Skin of body (tissue), 2 donors: Measurements from ENCODE around the gene KRT74. TPM values are rescaled to one million over a fixed set of nuclear protein-coding genes. Genes with fewer than 3 reads are reported as not detected.
"Not testable (repeated sequence)": the region's sequence is repeated elsewhere in the genome, so short reads cannot be mapped to it uniquely, and the experiment has no call there.

Source experiments
- DNase-seq: peaks from one replicate; lab custom pipeline; 2025; lab: John Stamatoyannopoulos, UW
- total RNA-seq: library from RNA; depleted of rRNA; stranded (reverse); fragments of >200 nt; gene quantifications from one replicate; pipeline ENCODE4 v1.2.3, GENCODE V29; 2014

Gene KRT74
- total RNA-seq, 1 donor from 2014 or later: 133 TPM

DNA sequence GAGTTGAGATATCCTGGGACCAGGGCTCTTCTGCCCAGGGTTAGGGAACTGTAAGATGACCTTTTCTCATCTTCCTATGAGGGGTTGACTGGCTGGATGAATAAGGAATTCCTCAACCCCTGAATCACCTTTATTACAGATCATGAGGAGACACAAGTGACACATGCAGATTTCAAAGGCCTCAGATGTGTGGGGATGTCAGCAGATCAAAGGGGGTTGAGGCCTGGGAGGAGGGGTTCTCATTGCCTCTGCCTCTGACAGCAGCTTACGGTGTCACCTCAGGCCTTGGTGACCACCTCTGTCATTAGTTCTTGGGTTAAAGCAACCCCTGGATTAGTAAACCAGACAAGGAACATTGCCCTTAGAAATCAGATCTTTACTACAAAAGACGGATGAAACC lies 29.7 kb upstream of the KRT74 start:
- no peak for DNase-seq

DNA sequence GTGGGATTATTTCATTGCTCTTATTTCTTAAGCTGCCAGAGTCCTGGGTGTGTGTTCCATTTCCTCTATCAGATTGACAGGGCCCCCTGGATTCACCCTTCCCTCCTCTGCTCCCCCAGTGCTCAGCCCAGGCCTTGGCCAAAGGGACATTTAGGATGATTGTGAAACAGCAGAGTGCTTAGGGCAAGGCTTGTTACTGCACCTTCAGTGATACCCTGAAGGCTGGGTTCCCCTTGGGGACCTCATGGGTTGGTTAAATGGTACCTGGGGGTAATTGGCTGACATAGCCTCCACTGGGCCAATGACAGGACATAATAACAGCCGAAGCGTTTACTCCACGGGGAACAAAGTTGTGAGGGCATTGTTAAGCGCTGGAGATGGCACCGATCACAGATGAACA lies 28.9 kb upstream of the KRT74 start:
- DNase-seq: no peak

DNA sequence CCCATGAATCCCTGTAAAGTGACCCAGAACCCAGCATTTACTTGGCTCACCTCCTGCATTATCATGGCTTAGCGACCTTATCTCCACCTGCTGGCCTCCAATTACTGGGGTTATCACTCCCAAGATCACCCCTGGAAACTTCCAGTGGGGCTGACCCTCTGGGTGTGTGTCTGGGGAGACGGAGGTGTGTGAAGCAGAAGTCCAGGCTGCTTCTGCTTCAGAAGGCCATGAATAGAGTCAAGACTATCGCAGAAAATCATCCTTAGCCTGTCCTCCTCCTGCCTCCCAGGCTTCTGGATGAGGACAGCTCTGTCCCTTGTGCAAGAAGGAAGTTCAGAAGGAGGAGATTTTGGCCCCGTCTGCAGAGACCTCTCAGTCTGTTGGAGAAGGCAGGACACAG lies 28.0 kb upstream of the KRT74 start:
- DNase-seq: no peak

DNA sequence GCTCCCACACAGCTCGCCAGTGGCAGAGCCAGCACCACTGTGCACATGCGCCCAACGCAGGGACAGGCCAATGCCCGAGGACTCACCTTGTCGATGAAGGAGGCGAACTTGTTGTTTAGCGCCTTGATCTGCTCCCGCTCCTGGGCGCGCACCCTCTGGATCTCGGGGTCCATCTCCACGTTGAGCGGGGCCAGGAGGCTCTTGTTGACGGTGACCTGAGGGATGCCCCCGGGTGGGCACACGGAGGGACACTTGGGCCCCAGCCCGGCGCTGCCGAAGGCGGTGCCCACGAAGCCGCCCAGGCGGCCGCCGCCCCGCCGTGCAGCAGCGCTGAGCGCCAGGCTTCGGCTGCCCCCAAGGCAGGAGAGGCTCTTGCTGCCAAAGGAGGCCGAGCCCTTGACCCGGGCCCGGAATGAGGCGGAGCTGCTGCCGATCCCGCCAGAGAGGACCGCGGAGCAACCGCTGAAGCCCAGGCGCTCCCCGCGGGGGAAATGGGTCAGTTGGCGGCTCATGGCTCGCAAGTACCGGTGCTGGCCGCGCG lies 27.4 kb upstream of the KRT74 start, which contains the start of gene KRT72:
Gene KRT72 (minus strand): TSS at position 523 of the 541 bp plus-strand sequence. CDS start 11 bp downstream, at position 512.
- DNase-seq: no peak

DNA sequence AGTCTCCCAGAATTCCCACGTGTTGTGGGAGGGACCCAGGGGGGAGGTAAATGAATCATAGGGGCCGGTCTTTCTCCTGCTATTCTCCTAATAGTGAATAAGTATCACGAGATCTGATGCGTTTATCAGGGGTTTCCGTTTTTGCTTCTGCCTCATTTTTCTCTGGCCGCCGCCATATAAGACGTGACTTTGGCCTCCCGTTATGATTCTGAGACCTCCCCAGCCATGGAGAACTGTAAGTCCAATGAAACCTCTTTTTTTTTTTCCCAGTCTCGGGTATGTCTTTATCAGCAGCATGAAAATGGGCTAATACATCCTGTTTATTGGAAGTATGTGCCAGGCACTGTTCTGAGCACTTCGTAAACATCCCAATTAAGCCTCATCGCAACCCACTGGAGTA lies 26.8 kb upstream of the KRT74 start:
- no peak for DNase-seq

DNA sequence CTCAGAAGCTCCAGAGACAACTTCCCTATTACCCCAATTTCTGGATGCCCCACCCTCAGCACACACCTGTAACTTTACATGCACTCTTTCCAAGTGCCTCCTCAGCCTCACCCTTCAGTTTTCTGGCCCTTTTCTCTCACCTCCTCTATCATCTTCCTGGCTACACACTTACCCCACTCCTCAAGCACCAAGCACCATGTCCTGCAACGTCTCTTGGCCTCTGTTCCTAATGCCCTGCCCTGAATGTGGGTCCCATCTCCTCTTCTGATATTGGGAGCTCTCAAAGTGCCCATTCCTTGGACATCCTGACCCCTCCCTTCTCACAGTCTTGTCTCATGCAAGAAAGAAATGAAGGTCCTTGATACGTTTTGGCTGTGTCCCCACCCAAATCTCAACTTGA lies 26.4 kb upstream of the KRT74 start:
- DNase-seq: no peak

DNA sequence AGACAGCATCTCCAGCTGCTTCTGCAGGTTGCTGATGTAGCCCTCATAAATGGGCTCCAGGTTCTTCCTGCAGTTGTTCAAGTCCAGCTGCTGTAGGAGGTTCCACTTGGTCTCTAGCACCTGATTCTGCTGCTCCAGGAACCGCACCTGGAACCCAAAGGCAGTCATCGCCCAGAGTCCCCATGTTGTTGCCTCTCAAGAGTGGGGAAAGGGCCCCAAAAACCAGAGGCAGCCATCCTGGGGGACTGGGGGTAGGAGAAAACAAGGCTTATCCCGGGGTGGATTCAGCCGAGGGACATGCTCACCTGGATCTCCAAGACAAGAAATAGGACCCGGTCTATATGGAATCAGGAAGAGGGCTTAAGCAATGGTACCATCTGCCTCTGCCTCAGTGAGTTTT lies 25.3 kb upstream of the KRT74 start:
- DNase-seq: no peak

DNA sequence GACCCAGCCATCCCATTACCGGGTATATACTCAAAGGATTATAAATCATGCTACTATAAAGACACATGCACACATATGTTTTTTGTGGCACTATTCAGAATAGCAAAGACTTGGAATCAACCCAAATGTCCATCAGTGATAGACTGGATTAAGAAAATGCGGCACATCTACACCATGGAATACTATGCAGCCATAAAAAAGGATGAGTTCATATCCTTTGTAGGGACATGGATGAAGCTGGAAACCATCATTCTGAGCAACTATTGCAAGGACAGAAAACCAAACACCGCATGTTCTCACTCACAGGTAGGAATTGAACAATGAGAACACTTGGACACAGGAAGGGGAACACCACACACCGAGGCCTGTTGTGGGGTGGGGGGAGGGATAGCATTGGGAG lies 20.6 kb upstream of the KRT74 start:
- DNase-seq: not testable (repeated sequence)

DNA sequence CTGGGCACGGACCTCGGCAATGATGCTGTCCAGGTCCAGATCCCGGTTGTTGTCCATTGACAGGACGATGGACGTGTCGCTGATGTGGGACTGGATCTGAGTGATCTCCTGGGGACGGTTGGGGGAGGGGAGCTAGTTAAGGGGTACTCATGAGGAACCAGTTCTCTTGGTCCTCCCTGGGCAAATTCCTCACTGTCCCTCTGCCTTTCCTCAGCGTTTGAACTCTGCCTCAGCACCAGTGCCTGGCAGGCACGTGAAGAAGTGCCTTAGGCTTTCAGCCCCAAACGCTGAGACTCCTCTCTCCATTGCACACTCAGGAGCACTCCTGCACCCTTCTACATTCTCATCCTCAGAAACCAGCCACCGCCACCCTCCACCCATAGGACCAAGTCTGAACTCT lies 17.9 kb upstream of the KRT74 start:
- no peak for DNase-seq

DNA sequence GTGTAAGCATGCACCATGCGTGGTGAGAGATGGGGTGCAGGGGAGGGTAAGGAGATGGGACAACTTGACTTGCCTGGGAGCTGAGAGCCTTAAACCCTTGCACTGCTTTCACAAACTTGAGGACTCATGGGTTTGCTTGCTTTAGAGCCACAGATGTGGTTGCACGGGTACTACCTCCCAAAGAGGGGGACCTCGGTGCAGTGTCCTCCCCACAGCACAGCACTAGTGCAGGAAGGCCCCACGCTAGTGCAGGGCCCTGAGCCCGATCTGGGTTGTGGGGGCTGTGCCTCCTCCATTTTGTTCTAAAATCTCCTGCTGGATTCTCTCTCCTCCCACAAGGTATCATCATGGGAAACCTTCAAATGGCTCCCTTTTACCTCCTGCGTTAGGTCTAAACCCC lies 16.4 kb upstream of the KRT74 start:
- no peak for DNase-seq

DNA sequence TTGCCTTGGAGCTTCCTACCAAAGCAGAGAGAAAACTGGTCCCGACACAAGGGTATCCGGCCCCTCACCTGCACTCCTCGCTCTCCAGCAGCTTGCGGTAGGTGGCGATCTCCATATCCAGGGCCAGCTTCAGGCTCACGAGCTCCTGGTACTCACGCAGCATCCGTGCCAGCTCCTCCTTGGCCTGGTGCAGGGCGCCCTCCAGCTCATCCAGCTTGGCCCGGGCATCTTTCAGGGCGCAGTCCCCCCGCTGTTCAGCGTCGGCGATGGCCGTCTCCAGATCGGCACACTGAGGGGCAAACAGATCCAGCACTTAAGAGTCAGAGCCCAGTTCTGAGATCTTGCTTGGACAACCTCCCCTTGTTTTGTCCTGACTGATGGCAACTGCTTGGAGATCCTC lies 13.9 kb upstream of the KRT74 start:
- DNase-seq: no peak

DNA sequence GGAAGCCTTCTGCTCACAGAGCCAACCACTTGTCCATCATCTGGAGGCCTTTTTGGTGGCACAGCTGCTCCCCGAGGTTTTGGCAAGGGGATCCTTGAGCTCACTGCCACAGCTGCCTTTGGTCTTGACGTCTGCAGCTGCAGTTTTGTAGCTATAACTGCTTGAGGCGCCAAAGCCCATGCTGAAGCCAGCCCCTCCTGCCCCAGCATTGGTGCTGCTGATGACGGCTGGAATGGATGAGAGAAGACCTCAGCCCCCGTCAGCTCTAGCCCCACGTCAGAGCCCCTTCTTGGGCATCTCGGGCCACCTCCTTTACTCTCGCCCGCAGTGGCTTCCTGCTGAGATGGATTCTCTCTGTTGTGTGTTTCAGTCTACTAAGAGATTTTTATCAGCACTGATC lies 12.3 kb upstream of the KRT74 start:
- no peak for DNase-seq

DNA sequence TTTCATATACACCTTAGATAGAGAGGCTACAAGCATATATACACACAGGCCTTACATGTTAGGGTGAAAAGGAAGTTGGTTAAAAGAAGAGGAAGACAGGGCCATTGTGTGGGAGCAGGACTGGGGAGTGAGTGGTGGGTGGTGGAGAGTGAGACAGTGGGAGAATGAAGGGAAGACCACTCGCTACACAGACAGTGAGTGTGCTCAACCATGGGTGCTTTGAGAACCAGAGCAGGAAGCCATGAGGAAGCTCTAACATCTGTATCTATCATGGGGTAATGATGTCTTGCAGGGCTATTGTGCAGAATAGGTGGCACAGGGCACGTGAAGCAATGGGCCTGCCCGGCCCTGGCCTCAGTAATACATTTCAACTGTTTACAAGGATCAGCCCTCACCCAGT lies 11.4 kb upstream of the KRT74 start:
- DNase-seq: no peak

DNA sequence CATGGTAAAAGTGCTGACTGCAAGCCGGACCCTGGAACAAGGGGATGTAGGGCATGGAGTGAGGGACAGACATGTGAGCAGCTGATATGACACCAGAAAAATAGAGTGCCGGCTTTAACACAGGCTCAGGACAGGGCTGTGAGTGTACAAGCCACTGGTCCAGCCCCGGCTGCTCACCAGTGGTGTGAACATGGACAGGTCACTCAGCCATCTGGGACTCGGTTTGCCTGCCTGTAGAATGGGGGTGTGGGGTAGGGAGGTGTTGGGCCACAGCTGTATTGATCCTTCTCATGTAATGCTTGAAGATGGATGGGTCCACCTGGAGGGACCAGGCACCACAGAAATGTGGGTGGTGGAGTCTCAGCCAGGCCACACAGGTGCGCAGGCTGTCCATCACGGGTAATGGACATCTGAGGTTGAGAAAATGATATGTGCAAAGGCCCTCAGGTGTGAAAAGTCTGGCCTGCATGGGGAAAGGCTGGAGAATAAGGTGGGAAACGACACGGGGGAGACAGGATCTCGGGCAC lies 10.6 kb upstream of the KRT74 start:
- DNase-seq: no peak

DNA sequence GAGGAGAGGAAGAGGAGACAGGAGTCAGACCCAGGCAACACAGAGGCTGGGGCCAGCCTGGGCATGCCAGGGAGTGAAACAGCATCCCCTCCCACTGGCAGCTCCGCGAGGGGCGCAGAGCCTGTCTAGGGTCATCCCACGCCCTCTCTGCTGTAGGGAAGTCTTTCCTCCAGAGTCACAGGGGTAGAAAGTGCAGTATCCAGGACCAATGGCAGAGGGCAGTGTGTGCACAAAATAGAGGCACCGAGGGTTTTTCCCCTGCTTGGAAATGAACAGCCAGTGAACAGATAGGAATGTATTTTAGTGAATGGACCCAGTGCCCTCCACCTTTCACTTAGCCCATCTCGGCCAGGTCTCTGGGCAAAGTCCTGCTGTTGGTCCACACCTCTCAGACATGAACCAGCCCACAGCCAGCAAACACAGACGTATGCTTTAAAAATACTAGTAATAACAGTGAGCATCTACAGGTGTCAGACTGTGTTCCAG lies 9.4 kb upstream of the KRT74 start:
- peak; percentile 19 for DNase-seq

DNA sequence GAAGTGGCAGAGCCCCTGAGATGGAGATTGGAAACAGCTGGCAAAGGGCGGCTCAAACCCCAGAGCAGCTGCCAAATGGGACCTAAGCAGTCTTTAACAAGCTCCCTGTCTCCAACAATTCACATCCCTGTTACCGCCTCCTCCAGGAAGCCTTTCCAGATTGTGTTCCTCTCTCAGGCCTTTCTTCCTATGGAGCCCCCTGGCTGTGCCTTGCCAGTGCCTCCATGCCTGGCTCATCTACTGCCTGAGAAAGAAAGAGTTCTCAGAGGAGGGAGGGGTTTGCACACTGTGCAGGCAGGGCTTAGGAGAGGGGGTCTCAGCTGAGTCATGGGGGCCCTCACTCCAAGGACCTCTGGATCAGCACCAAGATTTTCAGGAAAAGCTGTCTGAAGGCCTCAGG lies 8.8 kb upstream of the KRT74 start:
- DNase-seq: no peak

DNA sequence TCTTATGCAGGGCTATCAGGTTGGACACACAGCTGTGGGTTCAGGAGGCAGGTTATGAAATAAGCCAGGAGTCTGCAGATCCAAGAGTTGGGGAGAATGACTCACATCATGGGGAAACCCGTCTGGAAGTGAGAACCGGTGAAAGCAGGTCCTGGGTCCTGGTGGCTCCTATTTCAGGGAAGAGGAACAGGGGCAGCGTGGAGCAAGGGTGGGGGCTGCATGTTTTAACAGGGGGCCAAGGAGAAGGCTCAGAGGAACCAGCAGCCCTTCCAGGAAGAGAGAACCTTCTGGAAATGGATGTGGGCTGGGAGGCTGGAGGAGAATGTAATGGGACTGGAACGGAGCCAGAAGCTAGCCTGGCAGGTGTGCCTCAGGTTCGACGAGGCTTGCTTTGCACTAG lies 7.8 kb upstream of the KRT74 start:
- DNase-seq: no peak

DNA sequence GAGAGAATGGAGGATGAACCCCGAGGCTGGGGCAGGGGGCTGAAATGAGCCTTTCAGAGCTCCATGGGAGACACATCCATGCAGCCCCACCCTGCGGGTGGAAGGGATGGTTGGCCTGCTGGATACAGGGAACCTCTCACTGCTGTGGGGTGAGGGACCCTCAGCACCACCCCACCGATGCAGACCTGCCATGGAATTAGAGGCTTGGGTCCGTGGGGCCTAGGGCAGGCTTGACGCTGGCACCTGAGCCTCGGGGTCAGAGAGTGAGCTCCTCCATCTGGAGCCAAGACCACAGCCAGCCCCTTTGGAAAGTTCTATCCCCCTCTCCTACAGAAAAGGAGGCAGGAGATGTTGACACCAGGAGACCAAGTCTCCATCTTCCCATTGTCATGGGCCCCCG lies 7.4 kb upstream of the KRT74 start:
- no peak for DNase-seq

DNA sequence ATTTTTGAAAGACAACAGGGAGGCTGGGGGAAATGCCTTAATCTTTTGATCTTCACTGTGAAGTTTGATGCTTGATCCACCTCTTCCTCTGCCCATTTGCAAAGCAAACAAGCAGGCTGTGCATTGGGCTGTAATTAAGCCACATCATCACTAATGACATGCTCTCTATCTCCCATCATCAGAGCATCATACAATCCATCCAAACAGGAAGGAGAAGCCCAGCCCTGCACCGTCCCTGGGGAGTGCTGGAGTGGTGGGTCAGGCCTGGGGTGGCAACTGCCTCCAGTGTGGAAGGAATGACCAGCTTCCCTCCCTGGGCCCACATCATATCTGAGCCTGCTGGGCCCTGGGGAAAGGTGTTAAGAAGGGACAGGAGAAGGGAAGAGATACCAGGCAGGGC lies 6.9 kb upstream of the KRT74 start:
- DNase-seq: no peak

DNA sequence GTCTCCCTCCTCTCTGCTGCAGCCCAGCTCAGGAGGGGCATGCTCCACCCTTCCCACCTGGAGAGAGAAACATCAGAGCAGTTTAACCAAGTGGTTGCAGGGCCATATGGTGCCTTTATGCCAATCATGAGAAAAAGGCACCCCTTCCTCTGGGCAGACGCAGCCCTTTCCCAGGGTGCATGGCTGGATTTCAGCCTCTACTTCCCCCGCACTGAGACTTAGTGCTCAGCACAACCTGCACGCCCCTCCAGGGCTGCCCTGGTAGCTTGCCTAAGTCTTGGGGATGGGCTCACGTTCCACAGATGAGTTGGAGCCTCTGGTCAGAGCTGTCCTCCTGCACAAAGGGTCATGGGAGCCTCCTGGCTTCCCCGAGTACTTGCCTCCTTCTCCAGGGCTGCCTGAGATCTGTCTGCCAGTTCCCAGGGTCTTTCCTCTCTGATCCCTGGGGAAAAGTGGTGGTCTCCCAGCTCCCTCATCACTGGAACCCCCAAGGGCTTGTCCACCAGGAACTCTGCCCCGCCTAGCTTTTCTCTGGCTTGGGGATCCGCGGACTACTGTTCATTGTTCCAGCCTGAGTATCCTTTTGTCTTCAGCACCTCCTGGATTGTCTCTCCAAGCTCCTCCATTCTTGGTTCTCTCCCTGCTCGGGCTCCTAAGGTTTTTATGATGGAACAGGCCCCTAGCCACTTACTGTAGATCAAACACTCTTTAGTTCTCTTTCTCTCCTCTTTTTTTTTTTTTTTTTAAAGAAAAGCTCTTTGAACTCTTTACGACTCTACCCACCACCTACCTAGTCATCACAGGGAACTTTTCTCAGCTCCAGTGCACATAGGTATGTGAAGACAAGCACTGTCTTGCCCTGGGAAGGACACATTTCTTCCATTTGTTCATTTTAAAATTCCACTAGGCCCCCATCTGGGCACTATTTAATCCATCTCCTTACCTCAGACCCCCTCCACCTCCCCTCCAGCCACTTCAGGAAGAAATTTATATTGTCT lies 6.1 kb upstream of the KRT74 start:
- no peak for DNase-seq

DNA sequence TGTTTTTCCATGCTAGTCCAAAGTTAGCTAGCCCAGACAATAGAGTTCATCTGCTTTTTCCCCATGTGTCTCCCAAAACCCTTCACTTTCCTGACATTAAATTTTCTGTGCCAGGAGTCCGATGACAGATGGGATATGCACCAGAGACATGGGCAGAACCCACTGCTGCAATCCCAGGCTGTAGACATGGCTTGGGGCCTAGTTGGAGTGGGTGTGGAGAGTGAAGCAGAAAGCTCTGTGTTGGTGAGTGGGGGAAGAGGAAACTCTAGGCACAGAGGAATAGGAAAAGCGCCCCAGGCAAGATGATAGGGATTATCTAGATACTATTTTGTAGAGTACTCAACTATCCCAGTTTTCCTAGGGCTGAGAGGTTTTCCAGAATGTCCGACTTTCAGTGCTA lies 4.8 kb upstream of the KRT74 start:
- no peak for DNase-seq

DNA sequence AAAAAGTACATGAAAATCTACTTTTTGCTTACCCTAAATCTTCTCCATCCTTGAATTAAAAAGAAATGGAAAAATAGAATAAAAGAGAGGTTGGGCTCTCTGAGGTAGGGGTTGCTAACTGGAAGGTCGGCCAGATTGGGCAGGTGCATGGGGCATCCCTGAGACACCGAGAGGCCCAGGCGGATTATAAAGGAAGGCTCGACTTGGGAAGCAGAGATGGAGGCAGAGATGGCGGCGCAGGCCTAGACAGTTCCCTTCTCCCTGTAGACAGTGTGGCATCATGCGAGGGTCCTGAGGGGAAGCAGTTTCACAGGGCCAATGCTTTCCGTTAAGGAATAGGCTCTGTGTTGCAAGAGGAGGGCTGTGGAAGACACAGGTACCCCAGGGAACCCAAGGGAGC lies 3.7 kb upstream of the KRT74 start:
- no peak for DNase-seq

DNA sequence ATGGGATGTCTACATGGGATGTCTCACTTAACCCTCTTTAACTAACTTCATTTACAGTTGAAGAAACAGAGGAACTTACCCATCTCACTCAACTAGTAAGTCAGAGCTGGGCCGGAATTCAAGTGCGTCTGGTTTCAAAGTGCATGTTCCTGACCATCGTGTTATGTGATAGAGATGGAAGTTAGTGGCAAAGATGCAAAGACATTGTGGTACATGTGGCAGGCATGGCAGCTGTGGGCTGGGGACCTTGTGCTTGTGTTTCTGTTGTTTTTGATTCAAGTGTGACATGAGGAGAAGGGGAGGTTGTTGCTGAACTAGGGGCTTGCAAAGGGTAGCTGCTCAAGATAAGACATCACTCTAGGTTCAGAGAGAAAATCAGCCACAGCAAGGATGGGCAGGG lies 2.3 kb upstream of the KRT74 start:
- DNase-seq: no peak
